Neural progenitor cell (in vitro differentiated cells): ENCODE measurements around the gene LRP1B. TPM values are rescaled to one million over a fixed set of nuclear protein-coding genes. Genes with fewer than 3 reads are reported as not detected.
A peak's percentile ranks its signal among the peaks of the same experiment; 100 is the strongest.

ENCODE experiments used
- DNase-seq: peaks from one replicate; pipeline ENCODE4 v3.0.0-alpha.2; 2016; ENCODE audit warnings: low spot score
- H2AFZ ChIP-seq: fragments of 200-600 bp; sonication (generic); replicated peaks from 2 replicates; pipeline ENCODE4 v1.6.1; 2016; ENCODE audit warnings: antibody characterized with exemption
- H3F3A ChIP-seq: fragments of 200-600 bp; sonication (generic); 2 replicates; pipeline ENCODE4 v1.6.1; 2016; ENCODE audit warnings: antibody characterized with exemption, low read depth
- H3K27ac ChIP-seq: fragments of 200-600 bp; sonication (generic); 2 replicates; pipeline ENCODE4 v1.5.1; 2016; ENCODE audit warnings: mild to moderate bottlenecking
- H3K27me3 ChIP-seq: fragments of 200-600 bp; sonication (generic); 2 replicates; pipeline ENCODE4 v1.6.1; 2016; ENCODE audit warnings: mild to moderate bottlenecking, moderate library complexity
- H3K36me3 ChIP-seq: fragments of 200-600 bp; sonication (generic); 2 replicates; pipeline ENCODE4 v1.5.1; 2016
- H3K4me1 ChIP-seq: fragments of 200-600 bp; sonication (generic); 2 replicates; pipeline ENCODE4 v1.6.1; 2016; ENCODE audit warnings: mixed run types
- H3K4me2 ChIP-seq: fragments of 200-600 bp; sonication (generic); 2 replicates; pipeline ENCODE4 v1.6.1; 2016
- H3K4me3 ChIP-seq: fragments of 200-600 bp; sonication (generic); 2 replicates; pipeline ENCODE4 v1.5.1; 2016
- H3K79me2 ChIP-seq: fragments of 200-600 bp; sonication (generic); 2 replicates; pipeline ENCODE4 v1.6.1; 2016; ENCODE audit warnings: low read depth
- H3K9ac ChIP-seq: fragments of 200-600 bp; sonication (generic); 2 replicates; pipeline ENCODE4 v1.6.1; 2016
- H3K9me3 ChIP-seq: fragments of 200-600 bp; sonication (generic); 2 replicates; pipeline ENCODE4 v1.5.1; 2016; ENCODE audit warnings: low read depth
- H4K20me1 ChIP-seq: fragments of 200-600 bp; sonication (generic); 2 replicates; pipeline ENCODE4 v1.6.1; 2016; ENCODE audit warnings: low read depth
- H3K27ac Mint-ChIP-seq: 3 replicates; pipeline ENCODE4 v1.8.0; 2021; ENCODE audit warnings: mixed read lengths
- H3K27me3 Mint-ChIP-seq: 2 replicates; pipeline ENCODE4 v1.8.0; 2022; ENCODE audit warnings: low read depth, mild to moderate bottlenecking, inconsistent platforms, moderate library complexity, mixed read lengths; ENCODE audit not compliant: insufficient read depth
- H3K36me3 Mint-ChIP-seq: 3 replicates; pipeline ENCODE4 v1.8.0; 2021; ENCODE audit warnings: mixed read lengths
- H3K4me1 Mint-ChIP-seq: 3 replicates; pipeline ENCODE4 v1.8.0; 2021; ENCODE audit warnings: mixed read lengths
- H3K4me3 Mint-ChIP-seq: 3 replicates; pipeline ENCODE4 v1.8.0; 2021; ENCODE audit warnings: mild to moderate bottlenecking, moderate library complexity, mixed read lengths
- H3K9me3 Mint-ChIP-seq: 3 replicates; pipeline ENCODE4 v1.8.0; 2020; ENCODE audit warnings: mixed read lengths
- EZH2 ChIP-seq: fragments of 200-600 bp; sonication (generic); IDR thresholded peaks from 2 replicates; pipeline ENCODE4 v1.6.1; 2017; ENCODE audit warnings: antibody characterized with exemption, mild to moderate bottlenecking, moderate library complexity
- EZH2phosphoT487 ChIP-seq: fragments of 200-600 bp; sonication (generic); IDR thresholded peaks from 2 replicates; pipeline ENCODE4 v1.6.1; 2017; ENCODE audit warnings: antibody characterized with exemption
- total RNA-seq: library from RNA; depleted of rRNA; stranded (reverse); fragments of >200 nt; gene quantifications from 2 replicates; pipeline ENCODE4 v1.2.3, GENCODE V29; 2015; ENCODE audit warnings: low replicate concordance
- TF ChIP-seq, protein P1 (sequence below): fragments of 200-600 bp; sonication (generic); IDR thresholded peaks from 2 replicates; pipeline ENCODE4 v1.5.1; 2017; ENCODE audit warnings: antibody characterized with exemption, mild to moderate bottlenecking

The LRP1B gene
- total RNA-seq, 1 donor from 2014 or later = not detected

- H3K4me1 Mint-ChIP-seq = peaks cover 7% of the 10 kb centered on the region
- TF ChIP-seq EZH2 = no peak
- TF ChIP-seq, protein P1, sequence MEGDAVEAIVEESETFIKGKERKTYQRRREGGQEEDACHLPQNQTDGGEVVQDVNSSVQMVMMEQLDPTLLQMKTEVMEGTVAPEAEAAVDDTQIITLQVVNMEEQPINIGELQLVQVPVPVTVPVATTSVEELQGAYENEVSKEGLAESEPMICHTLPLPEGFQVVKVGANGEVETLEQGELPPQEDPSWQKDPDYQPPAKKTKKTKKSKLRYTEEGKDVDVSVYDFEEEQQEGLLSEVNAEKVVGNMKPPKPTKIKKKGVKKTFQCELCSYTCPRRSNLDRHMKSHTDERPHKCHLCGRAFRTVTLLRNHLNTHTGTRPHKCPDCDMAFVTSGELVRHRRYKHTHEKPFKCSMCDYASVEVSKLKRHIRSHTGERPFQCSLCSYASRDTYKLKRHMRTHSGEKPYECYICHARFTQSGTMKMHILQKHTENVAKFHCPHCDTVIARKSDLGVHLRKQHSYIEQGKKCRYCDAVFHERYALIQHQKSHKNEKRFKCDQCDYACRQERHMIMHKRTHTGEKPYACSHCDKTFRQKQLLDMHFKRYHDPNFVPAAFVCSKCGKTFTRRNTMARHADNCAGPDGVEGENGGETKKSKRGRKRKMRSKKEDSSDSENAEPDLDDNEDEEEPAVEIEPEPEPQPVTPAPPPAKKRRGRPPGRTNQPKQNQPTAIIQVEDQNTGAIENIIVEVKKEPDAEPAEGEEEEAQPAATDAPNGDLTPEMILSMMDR = no peak
- TF ChIP-seq EZH2phosphoT487 = no peak
- Histone ChIP-seq H3K4me3 (no peak overlapping the region), H3F3A (no peaks in the 10 kb centered on the region), H3K27me3 (no peaks in the 10 kb centered on the region), H3K4me2 (no peak overlapping the region), H3K79me2 (no peaks in the 10 kb centered on the region), H3K4me1 (no peaks in the 10 kb centered on the region), H2AFZ (peak overlapping the region; percentile 22), H3K9ac (no peak overlapping the region), H3K36me3 (no peaks in the 10 kb centered on the region), H4K20me1 (no peaks in the 10 kb centered on the region), H3K9me3 (no peaks in the 10 kb centered on the region), H3K27ac (no peak overlapping the region)
- no peak for DNase-seq
- H3K36me3 Mint-ChIP-seq = no peaks in the 10 kb centered on the region
- no peaks in the 10 kb centered on the region for H3K9me3 Mint-ChIP-seq
- H3K27me3 Mint-ChIP-seq = peaks cover 2% of the 10 kb centered on the region
- H3K4me3 Mint-ChIP-seq = no peak overlapping the region
- H3K27ac Mint-ChIP-seq = no peak overlapping the region
Observed at GRCh38 chr2:140355511-140356090, 1775.2 kb downstream of the LRP1B start.

GRCh38 chr2:140354544-140354943 is 1776.3 kb downstream of the LRP1B start:
- Mint-ChIP-seq H3K9me3 (no peaks in the 10 kb centered on the region), H3K4me1 (peaks cover 7% of the 10 kb centered on the region), H3K27ac (no peak overlapping the region), H3K36me3 (no peaks in the 10 kb centered on the region), H3K27me3 (peaks cover 2% of the 10 kb centered on the region), H3K4me3 (no peak overlapping the region)
- Histone ChIP-seq H3K9me3 (no peaks in the 10 kb centered on the region), H3K36me3 (no peaks in the 10 kb centered on the region), H3F3A (no peaks in the 10 kb centered on the region), H4K20me1 (no peaks in the 10 kb centered on the region), H3K27me3 (no peaks in the 10 kb centered on the region), H2AFZ (no peak overlapping the region), H3K4me1 (no peaks in the 10 kb centered on the region), H3K9ac (no peak overlapping the region), H3K4me3 (no peak overlapping the region), H3K27ac (no peak overlapping the region), H3K4me2 (no peak overlapping the region), H3K79me2 (no peaks in the 10 kb centered on the region)
- no peak for TF ChIP-seq EZH2phosphoT487
- no peak for TF ChIP-seq EZH2
- TF ChIP-seq, protein P1 = no peak
- DNase-seq = peak; percentile 6

DNA sequence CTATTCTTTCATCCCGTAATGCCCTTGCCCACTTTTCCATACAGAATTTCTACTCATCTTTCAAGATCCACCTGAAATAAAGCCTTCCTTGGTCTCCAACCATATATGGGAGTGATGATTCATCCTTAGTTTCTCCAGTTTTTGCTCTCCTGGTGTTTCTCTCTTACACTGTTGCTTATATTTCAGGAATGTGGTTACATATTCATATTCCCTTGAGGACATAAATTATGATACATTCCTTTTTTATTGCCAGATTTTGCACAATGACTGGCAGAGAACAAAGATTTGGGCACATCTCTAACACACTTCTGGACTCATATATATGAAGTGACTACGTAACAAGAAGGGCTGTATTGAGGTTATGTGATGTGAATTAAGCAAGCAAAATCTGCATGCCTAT is 1777.3 kb downstream of the LRP1B start:
- H3K27me3 Mint-ChIP-seq = peaks cover 2% of the 10 kb centered on the region
- H3K9ac ChIP-seq = no peak overlapping the region
- H3K36me3 ChIP-seq = no peaks in the 10 kb centered on the region
- no peaks in the 10 kb centered on the region for H3F3A ChIP-seq
- no peak overlapping the region for H2AFZ ChIP-seq
- no peak overlapping the region for H3K4me2 ChIP-seq
- no peak overlapping the region for H3K4me3 Mint-ChIP-seq
- H4K20me1 ChIP-seq = no peaks in the 10 kb centered on the region
- H3K27ac Mint-ChIP-seq = no peak overlapping the region
- H3K9me3 ChIP-seq = no peaks in the 10 kb centered on the region
- no peaks in the 10 kb centered on the region for H3K79me2 ChIP-seq
- no peak for DNase-seq
- H3K27ac ChIP-seq = no peak overlapping the region
- H3K4me1 Mint-ChIP-seq = peaks cover 11% of the 10 kb centered on the region
- H3K4me1 ChIP-seq = no peaks in the 10 kb centered on the region
- TF ChIP-seq, protein P1 = no peak
- no peak for TF ChIP-seq EZH2
- no peak for TF ChIP-seq EZH2phosphoT487
- H3K36me3 Mint-ChIP-seq = no peaks in the 10 kb centered on the region
- H3K4me3 ChIP-seq = no peak overlapping the region
- no peaks in the 10 kb centered on the region for H3K9me3 Mint-ChIP-seq
- H3K27me3 ChIP-seq = no peaks in the 10 kb centered on the region
